GM18907 (cell line): ENCODE data around the gene PLXNA2.

Source experiments
- ATAC-seq: cut with Tn5 transposase; IDR thresholded peaks from one replicate; pipeline ENCODE4 v1.9.1; 2021; ENCODE audit warnings: mild to moderate bottlenecking, moderate library complexity; ENCODE audit not compliant: unreplicated experiment

Gene PLXNA2

DNA sequence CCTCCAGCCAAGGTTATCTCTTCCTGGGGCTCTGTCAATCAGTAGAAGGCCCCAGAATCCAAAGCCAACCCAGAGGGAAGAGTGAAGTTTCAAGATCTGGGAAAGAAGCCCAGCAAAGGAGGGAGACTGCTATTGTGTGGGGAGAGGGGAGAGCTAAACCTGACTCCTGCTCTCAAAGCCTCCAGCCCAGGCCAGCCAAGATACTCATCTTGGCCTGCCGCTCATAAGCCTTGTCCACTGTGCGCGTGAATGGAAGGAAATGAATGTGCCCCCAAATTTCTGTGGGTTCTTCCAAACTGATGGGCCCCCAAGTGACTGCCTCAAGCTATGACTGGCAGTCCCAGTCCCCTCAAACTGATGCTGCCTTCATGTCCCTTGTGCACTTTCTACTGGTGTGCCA is 2.0 kb downstream of the PLXNA2 start:
- ATAC-seq: no peak

DNA sequence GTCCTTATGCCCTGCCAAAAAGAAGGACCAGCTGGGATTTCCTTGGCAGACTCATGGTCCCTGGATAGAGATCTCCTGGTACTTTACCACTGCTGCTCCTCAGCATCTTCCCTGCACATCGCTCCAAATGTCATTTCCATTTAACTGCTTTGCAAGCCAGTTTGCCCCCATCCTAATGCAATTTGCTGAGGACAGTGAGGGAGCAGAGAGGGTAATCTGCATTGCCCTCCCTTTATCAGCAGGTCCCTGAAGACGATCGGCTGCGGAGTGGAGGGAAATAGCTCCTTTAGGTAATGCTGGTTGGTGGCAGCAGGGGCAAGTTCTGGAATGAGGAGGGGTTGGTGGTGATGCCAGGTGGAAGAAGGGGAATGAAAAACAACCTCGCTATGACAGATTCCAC is 2.7 kb downstream of the PLXNA2 start:
- no peak for ATAC-seq

DNA sequence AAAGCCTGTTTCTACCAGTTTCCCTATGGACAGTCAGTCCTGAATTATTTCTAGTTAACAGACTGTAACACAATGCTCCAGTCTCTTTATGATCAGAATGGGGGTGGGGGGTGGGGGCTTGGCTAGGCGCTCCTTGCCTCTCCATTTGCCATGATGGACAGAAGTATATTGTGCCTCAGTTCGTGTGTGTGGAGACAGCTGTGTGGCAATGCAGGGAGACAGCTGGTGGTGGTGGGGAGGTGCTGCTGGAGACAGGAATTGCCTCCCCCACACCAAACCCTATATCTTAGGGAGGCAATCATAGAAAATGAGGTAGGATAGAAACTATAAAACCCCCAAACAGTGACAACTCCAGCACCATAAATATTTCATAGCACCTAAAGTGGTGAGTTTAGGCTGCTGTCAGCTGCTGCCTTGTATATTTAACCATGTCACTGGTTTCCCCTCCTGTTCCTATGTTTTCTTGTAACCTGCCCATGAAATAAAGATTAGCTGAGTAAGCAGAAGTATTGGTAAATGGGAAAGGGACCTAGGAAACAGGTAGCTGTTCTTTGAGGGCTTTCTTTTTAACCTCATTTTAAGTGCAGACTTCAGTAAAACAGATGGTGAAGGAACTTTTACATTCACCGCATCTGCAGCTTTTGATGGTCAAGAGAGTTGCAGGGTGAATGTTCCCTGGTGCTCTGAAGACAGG is 3.4 kb downstream of the PLXNA2 start:
- ATAC-seq: no peak

DNA sequence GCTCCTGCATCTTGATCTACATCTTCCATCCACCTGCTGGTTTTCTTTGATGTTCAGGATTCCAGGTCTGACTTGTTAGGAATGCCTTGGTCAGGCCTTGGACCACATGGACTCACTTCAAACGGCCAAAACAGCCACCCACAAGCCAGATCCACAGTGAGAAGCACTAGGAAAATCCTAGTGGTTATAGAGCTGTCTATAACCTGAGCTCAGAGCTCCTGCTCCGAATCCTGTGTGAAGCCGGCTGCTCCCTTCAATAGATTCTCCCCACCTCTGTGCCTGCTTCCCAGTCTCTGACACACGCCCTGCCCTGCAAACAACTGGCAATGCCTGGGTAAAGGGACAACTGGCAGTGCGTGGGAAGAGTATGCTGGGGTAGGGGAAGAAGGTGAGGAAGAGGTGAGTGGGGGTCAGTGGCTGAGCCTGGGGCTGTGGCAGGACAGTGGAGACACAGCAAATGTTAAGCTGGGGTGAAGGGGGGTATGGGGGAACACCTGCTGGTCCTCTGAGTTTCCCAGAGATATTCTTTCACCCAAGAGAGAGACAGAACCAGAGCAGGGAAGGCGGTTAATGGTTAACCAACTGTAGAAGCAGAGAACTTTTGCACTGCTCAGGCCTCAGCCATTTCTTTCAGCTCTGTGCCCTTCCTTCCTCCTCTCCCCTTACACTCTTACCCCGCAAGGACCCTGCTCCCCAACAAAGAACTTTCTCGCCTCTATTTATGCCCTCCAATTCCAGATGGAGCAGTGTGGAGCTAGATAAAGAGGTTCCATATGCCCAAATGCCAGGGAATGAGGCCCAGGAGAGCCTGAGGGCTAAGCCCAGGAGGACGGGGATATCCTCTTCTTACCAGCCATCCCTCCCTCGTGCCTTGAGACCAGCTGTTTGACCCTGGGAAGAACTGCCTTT is 4.5 kb downstream of the PLXNA2 start:
- no peak for ATAC-seq

DNA sequence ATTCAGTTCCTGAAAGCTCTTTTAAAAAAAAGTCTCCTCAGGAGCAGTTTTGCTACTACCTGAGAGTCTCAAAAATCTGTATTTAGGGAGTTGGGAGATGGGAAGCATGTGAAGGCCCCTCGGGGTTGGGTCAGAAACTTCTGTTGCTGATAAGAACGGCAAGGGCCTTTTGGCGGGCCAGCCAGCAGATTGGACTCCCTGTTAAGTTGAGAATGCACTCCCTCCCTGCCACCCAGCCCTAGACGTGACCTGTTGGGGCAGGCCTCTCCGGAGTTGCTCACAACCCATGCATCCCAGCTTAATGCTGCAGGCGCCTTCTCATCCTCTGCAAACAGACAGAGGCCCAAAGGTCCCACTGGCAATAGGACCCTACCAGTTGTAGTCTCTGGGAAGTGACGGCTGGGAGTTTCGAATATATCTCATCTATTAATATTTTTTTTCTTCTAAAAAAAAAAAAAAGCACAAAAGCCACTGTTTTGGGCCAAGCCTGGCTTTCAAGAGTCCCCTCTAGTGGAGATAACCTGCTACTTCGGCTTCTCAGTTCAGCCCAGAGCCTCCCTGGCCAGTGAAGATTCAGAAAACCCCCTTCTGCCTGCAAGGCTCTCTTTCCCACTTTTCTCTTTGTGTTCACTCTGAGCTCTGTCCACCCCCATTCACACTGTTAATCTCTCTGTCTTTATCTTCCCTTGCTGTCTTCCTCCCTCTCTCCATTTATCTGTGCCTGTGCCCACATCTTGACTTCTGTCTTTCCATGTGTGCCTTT is 5.3 kb downstream of the PLXNA2 start:
- peak; percentile 49 for ATAC-seq

DNA sequence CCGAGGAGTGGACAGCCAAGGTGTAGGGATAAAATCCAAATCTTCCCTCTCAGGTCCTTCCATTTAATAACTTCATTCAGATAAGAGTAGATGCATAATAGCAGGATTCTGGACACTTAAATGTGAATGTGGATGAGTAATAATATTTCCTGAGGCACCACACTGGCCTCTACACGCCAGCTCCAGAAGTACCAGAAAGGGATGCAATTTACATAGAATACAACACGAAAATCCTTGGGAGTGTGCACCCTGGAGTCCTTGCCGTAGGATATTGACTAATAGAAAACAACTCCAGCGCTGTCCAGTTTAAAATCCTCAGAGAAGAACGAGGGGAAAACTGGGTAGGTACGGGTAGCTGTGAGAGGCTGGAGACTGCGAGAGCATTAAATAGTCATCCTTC is 6.9 kb downstream of the PLXNA2 start:
- ATAC-seq: no peak

DNA sequence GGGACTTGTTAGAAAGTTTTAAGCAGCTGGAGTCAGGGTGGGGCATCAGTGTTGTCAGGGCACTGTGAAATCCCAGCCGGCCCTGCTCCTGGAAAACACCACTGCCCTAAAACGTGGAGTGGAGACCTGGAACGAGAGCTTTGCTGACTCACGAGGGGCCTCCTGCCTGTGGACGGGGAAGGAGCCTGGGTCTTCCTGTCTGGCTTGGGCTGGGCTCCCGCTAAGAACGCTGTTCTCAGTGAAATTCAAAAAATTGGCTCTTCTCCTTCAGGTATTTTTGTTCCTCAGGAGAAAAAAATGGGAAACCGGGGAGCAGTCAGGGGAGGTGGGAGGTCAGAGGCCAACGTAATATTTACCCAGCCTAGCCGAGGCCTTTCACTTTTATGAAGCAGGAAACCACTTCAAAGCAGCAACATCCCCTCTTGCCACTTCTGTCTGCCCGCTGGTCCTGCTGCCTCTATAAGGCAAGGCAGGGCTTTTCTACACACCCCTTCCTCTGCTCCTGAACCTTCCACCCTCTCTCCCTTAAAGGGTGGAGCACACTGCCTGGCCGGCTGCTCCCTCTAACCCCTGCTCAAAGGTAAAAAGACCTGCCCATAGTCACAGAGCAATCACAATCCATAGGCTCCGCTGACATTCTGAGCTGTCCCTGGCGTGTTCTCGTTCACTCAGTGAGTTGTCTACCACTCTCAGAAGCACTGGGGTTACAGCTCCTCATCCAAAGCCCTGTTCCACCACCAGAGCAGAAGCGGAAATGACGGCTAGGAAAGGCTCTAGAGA is 8.0 kb downstream of the PLXNA2 start:
- no peak for ATAC-seq

DNA sequence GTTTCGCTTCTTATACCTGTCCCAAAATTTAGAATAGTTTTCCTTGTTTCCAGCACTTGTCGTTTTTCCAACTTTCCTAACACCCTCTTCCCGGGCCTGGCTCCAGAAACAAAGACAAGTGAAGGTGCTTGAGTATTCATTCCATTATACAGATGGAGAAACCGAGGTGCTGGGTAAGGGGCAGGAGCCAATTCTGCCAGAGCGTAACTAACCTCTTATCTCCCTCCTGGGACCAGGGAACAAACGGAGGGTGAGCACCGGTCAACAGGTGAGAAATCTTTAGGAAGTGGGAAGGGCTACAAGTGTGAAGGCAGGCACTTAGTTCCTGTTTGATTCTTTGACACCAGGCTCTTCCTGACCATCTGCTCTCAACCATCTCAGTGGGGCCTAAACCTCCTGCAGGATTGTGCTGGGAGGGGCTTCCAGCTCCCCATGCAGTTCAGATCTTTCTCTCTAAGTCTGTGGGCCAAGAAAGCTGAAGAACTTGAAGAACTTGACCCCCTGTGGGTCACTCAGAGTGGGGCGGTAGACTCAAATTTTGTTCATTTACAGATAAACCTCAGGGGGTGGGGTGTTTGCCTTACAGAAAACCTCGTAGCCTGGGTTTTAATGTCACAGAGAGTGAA is 8.7 kb downstream of the PLXNA2 start:
- no peak for ATAC-seq

DNA sequence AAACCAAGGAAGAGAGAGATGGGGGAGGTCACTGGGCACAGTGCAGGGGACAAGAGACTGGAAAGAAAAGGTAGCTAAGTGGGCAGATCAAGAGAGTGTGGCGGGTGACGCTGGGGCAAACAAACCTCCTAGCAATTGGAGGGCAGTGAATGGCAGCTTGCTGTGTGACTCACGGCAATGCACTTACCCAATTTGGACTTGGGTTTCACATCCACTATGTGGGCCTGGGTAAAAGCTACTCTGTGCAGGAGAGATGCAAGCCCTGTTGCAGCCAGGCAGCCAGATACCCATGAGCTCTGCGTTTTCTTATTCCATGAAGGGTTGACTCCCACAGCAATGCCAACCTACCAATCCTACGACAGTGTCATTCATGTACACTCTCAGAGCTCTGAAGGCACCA is 9.5 kb downstream of the PLXNA2 start:
- no peak for ATAC-seq

DNA sequence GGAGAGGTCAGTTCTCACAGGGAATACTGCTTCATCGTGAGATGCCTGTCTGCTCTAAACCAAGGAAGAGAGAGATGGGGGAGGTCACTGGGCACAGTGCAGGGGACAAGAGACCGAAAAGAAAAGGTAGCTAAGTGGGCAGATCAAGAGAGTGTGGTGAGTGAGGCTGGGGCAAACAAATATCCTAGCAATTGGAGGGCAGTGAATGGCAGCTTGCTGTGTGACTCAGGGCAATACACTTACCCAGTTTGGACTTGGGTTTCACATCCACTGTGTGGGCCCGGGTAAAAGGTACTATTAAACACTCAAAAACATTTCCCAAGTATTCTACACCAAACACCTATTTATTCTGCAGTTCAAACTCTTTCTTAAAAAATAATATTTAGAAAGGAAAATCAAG is 10.2 kb downstream of the PLXNA2 start:
- ATAC-seq: no peak

DNA sequence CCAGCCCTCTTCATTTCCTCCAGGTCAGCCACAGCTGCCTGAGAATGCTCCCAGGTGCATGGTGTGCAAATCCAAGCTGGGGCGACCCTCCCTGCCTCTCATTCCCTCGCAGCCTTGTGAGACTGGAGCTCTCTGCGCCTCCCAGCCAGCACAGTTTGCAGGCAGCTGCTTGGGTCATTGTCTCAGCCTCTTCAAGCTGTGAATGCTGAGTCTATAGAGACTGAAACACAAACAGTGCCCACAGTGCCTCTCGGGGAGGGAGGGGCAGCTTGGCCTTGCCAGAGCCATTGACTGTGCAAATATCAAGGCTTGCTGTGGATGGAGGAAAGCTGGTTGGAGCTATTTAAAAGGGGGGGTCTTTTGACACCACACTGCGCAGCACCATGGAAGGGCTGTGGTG is 10.6 kb downstream of the PLXNA2 start:
- ATAC-seq: no peak

DNA sequence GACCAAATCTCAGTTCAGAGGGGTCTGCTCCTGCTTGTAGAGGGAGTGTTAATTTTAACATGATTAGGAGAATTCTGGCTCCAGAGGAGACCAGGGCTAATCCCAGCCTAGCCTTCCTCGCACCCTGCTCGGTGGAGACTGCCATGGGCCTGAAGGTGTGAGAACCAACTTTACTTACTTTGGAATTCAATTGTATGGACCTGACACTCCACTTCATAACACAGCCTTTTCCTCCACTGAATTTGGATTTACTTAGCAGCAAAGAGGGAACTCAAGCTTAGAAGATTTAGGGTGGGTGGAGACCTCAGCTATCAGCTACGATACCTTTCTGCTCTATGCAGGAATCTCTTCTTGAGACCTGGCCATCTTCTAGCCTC is 11.5 kb downstream of the PLXNA2 start:
- no peak for ATAC-seq

DNA sequence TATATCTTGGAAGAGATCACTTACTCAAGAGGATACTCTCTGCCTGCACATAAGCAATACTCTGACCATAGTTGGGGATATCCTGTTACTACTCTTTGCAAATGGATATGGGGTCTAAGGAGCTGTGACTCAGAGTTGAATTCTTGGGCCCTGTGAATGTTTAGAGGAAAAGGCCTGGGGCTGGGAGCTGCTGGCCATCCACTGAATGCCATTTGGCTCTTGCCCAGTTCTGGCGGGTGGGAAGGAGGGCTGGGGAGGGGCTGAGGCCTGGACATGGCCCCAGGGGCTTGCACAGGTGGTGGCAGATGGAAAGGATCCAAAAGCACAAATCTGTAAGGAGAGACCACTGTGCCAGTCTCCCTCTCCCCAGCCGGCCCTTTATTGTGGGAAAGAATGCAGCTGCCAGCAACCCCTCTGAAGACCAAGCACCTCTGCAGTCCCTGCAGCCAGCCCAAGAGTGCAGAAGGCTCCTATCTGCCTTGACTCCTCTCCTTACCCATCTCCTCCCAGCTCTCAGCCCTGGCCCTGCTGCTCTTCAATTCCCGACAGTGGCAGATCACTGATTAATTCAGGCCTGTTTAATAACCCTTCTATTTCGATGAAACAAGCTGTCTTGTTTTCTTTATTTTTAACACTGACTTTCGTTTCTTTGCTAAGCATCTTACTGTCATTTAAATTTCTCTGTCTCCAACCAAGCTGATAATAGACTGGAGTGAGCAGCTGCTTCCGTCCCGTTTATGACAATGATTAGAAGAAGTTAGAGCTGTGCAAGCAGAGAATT is 12.1 kb downstream of the PLXNA2 start:
- ATAC-seq: no peak

DNA sequence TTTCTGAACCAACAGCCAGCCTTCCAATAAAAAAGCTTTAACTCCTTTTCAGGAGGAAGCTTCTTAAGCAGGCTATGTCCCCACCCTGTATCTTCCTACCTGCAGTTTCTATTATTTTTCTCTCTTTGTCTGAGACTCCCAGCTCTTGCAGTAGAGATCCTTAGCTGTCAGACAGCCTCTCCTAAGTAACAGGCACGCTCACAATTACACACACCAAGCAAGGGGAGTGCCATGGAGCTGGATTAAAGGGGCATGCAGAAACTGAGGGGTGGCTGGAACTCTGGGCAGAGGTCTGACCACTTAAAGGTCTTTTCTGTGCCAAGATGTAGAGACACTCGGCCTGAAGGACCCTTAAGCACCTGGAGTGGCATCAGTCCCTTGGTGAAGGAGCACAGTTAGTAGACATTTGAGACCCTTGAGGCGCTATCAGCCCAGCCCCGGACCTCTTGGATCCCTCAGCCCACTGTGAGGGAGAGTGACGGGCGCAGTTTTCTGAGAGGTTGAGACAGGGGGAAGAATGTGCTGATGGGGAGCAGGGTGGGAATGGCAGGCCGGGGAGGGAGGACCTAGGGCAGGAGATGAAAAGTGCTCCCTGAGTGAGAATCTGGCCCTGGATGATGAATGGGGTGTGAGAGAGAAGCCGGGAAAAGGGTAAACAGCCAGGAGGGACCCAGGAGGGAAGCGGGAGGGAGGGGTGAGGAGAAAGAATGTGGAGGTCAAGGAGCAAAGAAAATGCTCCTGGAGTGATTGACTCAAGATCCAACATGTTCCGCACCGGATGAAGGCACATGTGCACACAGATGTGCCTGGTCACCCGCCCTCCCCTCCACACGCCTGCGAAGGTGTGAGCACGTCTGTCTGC is 13.3 kb downstream of the PLXNA2 start:
- ATAC-seq: no peak

DNA sequence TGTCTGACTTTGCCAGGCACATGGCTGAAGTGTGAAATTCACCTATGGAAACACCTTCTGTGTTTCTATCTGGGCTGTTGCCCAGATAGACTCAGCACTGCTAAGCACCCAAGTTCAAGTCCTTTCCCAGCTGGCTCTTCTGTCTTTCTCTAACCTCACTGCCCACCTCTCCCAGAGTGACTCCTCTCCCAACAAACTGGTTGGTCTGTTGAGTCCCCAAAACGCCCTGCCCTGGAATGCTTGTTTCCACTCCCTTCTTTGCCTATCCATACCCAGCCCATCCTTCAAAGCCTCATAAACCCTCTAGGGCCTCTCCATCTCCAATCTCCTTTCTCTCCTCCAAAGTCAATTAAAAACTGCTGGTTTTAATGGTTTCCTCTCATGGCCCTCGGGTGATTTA is 15.6 kb downstream of the PLXNA2 start:
- ATAC-seq: no peak

DNA sequence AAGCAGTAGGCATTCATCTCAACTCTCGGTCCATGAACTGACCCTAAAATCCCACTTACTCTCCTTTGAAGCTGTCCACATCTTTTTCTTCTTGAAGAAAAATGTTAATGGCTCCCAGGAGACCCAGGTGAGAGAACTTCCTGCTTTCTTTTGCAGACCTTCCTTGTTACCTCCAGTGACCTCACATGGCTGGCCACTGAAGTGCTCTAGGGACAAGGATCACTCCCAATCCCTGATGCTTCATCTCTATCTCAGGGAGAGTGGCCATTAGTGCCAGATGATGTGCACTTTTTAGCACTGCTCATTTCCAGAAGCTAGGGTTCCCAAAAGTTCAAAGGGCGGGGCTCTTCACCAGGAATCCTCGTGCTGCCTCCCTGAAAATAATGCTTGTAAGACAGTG is 16.2 kb downstream of the PLXNA2 start:
- no peak for ATAC-seq

DNA sequence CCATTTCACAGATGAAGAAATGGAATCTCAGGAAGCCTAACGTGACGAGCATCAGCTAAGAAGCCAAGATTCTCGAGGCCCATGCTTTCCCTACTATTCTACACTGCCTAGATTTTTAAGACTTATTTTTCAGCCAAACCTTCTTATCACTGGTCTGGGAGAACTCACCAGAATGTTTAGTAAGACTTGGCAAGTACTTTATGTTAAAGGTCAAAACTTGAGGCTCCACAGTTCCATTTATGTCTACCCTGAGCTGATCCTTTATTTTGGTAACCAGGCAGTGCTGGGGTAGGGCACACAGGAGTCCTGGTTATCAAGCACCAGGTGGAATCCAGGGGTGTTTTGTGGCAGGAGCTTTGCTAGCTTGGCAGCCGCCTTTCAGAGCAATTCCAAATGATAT is 16.8 kb downstream of the PLXNA2 start:
- ATAC-seq: no peak

DNA sequence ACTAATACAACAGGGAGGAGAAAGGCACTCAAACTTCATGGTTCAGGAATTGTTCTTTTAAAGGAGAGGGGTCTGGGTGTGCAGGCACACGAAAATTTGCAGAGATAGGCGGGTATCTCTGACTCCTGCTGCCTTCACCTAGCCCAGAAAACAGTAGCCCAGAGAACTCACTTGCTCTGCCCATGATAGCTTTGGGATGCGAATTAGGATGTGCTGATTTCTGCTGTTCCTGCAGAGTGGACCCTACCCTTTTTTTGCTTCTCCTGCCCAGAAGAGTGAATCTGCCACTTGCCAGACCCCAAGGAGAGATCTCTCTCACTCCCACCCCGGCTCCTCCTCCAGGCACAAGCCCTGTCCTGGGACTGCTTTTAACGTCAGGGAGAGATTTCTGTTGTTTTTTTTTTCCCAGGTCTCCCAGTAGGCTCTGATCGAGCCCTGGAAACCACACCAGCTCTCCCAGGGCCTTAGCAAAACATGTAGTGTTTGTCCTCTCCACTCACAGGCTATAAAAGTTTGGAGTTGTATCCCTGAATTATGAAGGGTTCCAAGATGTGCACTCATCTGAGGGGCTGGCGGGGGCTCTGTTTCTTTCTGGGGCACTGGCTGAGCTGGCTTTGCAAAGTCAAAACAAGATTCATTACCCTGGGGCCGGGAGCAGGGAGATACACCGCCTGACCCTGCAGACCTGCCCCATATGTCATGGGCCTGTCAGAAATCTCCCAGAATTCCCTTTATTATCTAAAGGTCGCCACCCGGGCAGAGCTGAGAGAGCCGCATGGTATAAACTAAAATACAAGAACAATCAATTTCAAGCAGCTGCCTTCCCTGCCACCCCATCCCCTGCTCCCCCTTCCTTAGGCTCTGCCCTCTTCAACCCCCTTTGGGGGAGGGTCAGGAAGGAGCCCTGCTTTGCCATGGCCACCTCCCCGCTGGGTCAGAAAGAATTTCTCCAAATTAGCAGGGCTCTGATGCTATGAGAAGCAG is 17.9 kb downstream of the PLXNA2 start:
- no peak for ATAC-seq
